Fibroblast of skin of back (primary cell): Measurements from ENCODE around the gene COL4A2.

ENCODE experiments used
- DNase-seq: peaks from one replicate; pipeline ENCODE4 v3.0.0-alpha.2; 2013

COL4A2 gene

DNA sequence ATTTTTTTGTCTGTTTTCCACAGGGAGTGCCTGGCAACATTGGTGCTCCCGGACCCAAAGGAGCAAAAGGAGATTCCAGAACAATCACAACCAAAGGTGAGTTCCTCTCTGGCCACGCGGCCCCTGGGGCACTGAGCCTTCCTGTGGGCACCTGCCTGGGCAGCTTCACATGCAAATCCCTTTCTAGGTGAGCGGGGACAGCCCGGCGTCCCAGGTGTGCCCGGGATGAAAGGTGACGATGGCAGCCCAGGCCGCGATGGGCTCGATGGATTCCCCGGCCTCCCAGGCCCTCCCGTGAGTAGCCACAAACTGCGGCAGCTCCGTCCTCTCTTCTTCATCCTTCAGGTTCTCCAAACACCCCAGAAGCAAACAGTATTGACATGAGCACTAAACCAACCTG lies 155.0 kb downstream of the COL4A2 start:
- DNase-seq, result no peak

GRCh38 chr13:110463156-110463555 lies 156.1 kb downstream of the COL4A2 start:
- no peak for DNase-seq

DNA sequence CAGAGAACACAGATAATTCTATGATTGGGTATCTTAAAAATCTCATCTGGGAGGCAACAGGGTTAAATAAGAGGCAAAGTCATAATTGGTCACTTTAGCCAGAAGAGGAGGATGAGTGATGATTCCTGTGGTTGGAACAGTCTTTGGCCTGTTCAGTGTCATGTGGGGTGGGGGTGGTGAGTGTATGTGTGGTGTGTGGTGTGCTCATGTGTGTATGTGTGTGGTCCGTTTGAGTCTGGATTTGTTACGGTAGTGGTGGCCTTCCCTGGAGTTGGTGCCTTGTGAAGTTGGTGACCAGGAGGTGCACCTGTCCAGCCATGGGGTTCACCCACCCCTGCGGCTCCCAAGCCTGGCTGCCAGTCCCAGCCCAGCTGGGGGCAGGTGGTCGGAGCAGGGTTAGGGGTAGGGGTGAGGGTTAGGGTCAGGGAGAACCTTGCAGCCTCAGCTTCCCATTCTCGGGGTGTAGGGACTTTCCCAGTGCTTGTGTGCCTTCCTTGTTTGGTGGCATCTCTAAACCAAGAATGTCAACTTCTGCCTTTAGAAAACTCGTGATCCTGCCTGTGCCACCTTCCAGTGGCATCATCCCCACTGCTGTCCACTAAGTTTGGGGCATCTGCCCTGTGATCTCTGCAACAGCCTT lies 156.9 kb downstream of the COL4A2 start:
- DNase-seq, result peak; percentile 43

DNA sequence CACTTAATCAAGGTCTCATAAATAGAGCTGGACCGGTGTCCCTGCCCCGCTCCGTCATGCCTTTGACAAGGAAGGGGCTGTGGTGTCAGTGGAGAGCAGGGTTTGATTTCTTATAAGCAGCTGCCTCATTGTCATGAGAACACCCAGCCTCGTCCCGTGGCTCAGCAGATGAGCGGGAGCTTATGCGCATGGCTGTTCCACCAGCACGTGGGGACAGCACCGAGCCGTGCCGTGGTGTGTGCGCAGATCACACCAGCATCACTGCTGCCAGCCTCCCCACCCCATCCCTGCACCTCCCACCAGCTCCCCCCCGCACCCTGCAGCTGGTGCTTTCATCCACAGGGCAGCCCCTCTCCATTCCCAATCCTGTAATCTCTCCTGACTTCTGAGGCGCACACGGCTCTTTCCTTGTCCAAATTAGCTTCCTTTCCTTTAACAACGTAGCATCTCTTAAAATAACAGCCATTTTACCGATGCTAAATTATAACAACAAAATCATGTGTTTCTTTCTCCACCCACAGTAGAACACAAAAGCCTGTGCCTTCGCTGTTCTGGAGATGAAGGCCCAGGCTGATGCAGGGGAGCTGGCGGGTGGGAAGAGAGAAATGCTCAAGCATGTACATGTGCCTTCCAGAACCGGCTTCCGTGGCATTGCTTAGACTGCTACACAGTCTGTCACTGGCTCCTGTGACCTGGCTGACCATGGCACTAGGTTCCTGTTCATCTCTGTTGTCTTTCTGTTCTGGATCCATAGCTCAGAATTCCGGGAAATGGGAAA lies 157.7 kb downstream of the COL4A2 start:
- DNase-seq, result no peak

DNA sequence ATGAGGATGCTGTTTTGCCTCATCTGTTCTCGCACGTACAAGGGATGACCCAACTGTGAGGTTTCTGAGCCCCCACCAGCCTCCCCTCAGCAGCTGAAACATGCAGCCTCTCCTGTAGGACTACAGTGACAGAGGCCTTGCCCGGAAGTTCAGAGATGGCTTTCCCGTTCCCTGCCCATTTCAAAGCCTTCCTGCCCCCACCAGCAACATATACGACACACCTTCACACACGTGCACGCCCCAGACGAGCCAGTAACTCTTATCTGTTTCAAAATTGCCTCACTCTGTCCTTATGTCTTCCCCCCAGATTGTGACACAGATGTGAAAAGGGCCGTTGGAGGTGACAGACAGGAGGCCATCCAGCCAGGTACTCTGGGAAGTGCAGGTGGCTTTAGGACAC lies 158.6 kb downstream of the COL4A2 start:
- no peak for DNase-seq

DNA sequence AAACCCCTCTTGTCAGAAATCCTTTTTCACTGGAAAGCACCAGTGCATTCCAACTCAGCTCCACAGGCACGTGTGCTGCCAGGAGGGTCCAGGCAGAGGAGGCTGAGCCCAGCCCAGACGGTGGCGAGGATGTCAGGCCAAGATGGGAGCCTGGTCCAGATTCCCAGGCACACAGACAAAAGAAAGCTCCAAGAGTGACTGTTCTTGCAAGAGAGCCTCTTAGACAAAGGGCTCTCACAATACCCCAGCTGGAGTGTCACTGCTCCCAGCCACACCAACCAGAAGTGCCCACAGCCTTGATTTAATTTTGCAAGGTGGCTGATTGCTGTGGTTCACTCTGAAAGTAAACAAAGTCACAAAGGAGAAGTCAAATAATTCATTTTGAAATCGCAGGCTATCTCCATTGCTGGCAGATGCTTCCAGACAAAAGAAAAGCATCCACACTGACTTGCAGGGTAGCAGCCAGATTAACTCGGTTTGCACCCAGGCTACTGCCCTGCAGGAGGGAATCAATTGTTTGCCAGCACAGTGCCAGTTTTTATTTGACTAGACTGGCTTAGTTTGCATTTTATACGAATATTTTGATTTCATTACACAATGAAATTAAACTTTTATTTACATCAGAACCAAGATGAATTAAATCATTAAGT lies 159.3 kb downstream of the COL4A2 start:
- DNase-seq, result no peak

GRCh38 chr13:110467516-110468110 lies 160.5 kb downstream of the COL4A2 start:
- no peak for DNase-seq

- no peak for DNase-seq
Measured at GRCh38 chr13:110468986-110469495, 162.0 kb downstream of the COL4A2 start.

DNA sequence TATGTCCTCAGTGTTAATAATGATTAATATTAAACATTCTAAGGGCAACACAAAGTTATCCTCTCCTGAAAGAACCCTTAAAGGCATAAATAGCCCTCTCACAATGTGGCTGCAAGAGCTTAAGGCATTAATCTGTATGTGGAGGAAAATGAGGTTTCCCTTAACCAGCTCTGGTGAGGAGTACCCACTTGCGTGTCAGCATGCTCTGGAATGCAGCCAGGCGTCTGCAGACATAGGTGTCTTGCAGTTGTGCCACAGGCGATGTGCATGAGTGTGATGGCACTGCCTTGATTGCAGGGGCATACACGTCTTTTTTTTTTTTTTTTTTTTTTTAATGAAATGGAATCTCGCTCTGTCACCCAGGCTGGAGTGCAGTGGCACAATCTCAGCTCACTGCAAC lies 162.5 kb downstream of the COL4A2 start:
- no peak for DNase-seq

DNA sequence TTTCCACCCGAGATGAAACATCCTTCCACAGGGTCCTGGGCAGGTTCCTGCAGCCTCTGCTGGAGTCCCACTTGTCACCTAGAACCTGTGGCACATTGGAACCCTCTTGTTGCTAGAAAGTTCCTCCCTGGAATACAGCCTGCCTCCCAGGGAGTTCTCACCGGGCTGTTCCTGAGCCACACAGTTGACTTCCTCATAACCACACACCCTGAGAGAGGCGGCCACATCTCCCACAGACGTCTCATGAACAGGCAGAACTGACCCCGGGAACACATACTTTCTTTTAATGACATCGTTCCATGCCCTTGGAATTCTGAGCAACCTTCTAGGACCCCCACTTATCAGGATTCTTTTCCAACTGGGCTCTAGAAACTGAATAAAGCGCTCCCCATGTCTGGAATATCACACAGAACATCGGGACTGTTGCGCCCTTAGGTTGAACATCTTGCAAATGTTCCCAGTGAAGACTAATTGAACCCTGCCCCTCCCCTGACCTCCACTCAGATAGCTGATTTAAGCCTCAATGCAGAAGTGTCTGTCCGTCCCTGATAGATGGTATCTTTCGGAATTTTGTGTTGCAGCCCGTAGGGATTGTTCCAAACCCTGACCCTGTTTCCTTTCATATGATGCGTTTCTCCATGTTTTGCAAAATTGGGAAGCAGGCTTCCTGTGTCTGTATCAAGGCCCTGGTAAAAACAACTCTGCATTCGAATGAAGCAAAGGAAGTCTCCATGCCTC lies 163.4 kb downstream of the COL4A2 start:
- DNase-seq, result no peak

DNA sequence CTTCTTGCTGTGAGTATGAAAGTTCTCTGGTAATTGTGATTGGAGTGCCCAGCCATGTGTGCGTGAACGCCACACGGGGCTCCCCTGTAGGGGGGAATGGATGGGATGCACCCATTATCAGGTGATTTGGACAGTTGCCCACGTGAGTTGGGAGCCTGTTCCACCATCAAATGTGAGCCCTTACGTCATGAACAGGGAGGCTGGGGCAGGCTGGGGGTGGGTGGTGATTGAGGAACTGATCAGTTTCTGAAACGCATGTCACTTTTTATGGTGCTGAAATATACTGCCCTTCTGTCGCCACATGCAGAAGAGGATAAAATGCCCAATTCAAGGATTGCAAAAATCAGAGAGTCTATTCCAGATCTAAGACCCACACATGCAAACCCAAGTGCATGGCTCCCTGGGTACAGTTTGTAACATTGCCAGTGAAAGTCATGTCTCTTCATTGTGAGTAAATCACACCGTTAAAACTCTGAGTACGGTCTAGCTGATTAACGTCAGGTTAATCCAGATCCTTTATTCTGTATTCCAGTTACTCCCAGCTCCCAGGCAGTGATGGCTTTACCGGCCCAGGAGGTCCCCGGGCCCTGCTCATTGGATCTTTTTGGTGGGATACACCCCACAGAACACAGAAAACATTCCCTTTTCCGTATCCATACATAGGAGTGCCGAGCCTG lies 164.2 kb downstream of the COL4A2 start:
- DNase-seq, result no peak

GRCh38 chr13:110471833-110472162 lies 164.7 kb downstream of the COL4A2 start:
- DNase-seq, result no peak

- no peak for DNase-seq
Measured at GRCh38 chr13:110472904-110473563, 165.9 kb downstream of the COL4A2 start.

GRCh38 chr13:110474713-110475112 lies 167.6 kb downstream of the COL4A2 start:
- DNase-seq, result no peak

DNA sequence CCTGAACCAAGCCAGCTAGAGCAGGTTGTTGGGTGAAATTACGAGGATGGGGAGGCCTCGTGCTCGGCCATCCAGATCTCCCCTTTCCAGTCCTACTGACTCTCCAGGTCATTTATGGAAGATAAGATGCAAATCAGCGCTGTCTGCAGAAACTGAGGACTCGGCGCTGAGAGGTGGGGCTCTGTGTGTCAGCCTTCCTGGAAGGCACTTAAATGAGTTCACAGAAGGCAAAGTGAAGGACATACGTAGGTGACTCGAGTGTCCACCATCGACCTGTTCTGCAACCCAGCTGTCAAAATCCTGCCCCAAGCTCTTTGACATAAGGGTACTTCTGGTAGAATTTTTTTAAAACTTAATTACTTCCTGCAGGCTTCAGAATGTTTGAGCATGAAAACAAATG lies 168.0 kb downstream of the COL4A2 start:
- DNase-seq, result no peak

DNA sequence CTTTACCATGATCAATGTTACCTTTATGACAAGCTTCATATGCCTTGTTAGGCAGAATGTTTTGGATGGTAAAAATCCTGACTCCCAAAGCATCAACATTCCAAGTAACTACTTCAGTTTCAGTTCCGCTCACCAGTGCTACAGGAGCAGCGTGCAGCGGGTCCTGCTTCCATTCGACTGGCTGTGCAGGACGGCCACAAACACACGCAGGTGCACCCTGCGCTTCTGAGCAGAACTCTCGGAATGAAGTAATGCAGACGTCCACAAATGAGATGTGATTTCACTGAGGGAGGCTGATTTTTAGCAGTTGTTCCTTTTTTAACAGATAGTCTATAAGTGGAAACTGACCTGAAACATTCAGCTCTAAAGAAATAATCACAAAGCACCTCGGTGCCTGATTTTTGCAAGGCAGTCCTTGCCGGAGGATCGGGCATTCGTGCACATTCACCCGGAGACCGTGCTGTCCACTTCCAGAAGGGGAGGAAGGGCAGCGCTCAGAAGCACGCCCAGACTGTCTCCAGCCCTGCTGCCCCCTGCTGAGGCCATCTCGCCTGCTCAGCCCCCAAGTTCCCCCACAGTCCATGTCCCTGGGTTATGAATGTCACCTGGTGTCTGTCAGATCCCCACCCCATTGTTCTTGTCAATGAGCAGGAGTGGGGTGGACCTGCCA lies 168.6 kb downstream of the COL4A2 start:
- no peak for DNase-seq

DNA sequence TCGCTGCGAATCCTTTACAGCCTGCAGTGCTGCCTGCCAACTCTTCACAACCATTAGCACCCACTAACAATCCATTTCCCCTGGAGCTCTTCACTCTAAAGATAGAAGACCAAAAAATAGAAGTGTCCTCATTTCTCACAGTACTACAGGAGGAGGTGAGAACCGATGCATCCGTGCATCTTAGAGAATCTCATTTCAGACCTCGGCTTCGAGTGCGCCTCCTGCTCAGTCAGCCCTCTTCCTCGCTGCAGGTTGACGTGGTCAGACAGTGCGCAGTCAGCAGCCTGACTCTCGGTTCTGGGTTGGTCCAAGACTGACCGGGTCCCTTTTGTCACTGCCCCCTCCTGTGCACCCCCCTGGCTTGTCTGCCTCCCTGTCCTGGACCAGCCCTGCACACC lies 169.1 kb downstream of the COL4A2 start:
- no peak for DNase-seq

DNA sequence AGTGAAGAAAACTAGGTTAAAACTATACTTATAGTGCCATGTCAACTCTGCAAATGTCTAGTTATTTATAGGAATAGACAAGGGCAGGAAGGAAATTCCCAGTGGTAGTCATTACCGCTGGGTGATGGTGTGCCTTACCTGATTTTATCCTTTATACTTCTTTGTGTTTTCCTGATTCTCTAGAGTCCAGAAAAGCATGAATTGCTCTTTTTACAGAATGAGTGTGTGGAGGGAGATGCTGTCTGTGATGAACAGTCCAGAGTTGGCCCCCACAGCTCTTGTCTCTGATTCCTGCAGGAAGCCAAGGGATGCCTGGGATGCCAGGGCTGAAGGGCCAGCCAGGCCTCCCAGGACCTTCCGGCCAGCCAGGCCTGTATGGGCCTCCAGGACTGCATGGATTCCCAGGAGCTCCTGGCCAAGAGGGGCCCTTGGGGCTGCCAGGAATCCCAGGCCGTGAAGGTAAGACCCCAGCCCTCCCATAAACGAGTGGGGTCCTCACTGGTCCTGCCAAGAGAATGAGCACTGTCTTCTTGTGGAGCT lies 170.7 kb downstream of the COL4A2 start:
- DNase-seq, result no peak

- DNase-seq, result no peak
Measured at GRCh38 chr13:110478405-110479214, 171.5 kb downstream of the COL4A2 start.

GRCh38 chr13:110479215-110479545 lies 172.1 kb downstream of the COL4A2 start:
- DNase-seq, result no peak
